ENCODE results near the gene ULK3. TPM values are rescaled to one million over a fixed set of nuclear protein-coding genes. Genes with fewer than 3 reads are reported as not detected.

The ULK3 gene
- total RNA-seq, 2 experiments from 2014 or later, result 56.6 to 66.4 TPM

DNA sequence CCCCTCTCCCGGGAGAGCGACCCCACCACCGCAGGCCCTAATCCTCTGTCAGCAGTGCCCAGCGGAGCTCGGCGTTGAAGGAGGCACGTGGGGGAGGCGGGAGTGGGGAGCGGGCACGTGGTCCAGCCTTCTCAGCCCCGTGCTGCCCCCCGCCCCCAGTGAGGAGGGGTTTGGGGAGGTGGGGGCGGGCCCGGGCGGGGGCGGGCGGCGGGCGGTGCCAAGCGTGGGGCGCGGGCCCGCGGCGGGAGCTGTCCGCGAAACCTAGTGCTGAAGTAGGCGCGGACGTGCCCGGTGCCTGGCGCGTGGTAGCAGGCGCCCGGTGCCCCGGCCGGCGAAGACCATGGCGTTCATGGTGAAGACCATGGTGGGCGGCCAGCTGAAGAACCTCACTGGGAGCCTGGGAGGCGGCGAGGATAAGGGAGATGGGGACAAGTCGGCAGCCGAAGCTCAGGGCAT, 16.6 kb downstream of the ULK3 start, which contains the start of gene CPLX3:
CPLX3 (plus strand) TSS at position 264 of the 456 bp plus-strand sequence; CDS start at position 341, 77 bp downstream.
- peaks cover 10% of the 10 kb centered on the region for H3K4me1 Mint-ChIP-seq
- no peak within 1 kb of the TSS for H3K27ac Mint-ChIP-seq
- no peak within 1 kb of the TSS for H3K4me3 Mint-ChIP-seq
- H3K27me3 Mint-ChIP-seq, result peaks cover 24% of the 10 kb centered on the region
- DNase-seq, result peak; percentile 64
- ChIA-PET CTCF (interaction anchor here (0.8 to 1.7 kb wide), 4 partner anchors 32 to 75 kb away, joined by 3 to 5 read pairs (median 4); partner anchors contain the start of gene CSK), POLR2A (no interaction called here)
- no peaks in the 10 kb centered on the region for H3K9me3 Mint-ChIP-seq
- no peaks in the 10 kb centered on the region for H3K36me3 Mint-ChIP-seq (ENCODE audit: low read depth)

DNA sequence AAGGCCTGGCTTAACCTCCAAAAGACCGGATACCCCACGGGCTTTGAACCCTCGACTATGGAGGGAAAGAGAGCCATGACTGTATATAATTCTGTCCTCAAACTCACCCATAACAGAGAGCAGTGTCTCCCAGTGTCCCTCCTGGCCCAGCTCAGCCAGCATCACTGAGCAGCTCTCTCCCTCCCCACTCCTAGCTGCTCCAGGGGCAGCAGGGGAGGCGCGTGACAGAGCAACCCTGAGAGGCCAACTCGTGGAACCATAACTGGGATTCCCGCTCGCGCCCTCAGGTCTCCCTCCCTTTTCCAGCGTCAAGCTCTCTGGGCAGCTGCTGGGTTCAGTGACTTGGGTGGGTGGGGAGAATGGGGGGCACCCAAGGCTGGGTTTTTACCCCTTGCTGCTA, 17.1 kb downstream of the ULK3 start:
- no peak for DNase-seq
- CTCF ChIA-PET, result interaction anchor here (0.6 to 1.7 kb wide), 7 partner anchors 11 to 76 kb away, joined by 3 to 5 read pairs (median 4); partner anchors contain the start of gene CSK
- Mint-ChIP-seq H3K27ac (no peak overlapping the region), H3K4me1 (peaks cover 10% of the 10 kb centered on the region), H3K4me3 (no peak overlapping the region), H3K36me3 (ENCODE audit: low read depth) (no peaks in the 10 kb centered on the region), H3K27me3 (peaks cover 24% of the 10 kb centered on the region), H3K9me3 (no peaks in the 10 kb centered on the region)
- POLR2A ChIA-PET, result no interaction called here

DNA sequence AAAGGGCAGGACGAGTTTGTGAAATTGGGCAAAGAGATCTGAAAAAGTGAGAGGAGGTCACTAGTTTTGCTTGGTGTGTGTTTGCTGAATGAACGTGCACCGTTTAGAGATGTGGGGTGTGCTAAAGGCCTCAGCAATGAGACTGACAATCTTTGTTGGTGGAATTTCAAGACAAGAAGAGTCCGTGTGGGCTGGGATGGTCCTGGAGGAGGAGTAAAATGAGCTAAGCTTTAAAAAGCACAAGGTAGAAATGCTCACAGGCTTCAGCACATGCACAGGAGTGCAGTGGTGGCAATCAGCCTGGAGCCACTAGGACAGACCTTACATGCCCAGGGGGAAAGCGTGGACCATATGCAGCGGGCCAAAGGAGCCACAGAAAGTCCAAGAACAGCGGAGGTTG, 18.0 kb downstream of the ULK3 start:
- no peaks in the 10 kb centered on the region for H3K9me3 Mint-ChIP-seq
- POLR2A ChIA-PET, result no interaction called here
- CTCF ChIA-PET, result interaction anchor here (1.0 to 1.5 kb wide), 3 partner anchors 10 to 54 kb away, joined by 4 to 5 read pairs (median 4); no protein-coding TSS in a partner anchor
- H3K27ac Mint-ChIP-seq, result no peak overlapping the region
- peaks cover 10% of the 10 kb centered on the region for H3K4me1 Mint-ChIP-seq
- H3K36me3 Mint-ChIP-seq (ENCODE audit: low read depth), result no peaks in the 10 kb centered on the region
- DNase-seq, result no peak
- H3K27me3 Mint-ChIP-seq, result peaks cover 24% of the 10 kb centered on the region
- no peak overlapping the region for H3K4me3 Mint-ChIP-seq

DNA sequence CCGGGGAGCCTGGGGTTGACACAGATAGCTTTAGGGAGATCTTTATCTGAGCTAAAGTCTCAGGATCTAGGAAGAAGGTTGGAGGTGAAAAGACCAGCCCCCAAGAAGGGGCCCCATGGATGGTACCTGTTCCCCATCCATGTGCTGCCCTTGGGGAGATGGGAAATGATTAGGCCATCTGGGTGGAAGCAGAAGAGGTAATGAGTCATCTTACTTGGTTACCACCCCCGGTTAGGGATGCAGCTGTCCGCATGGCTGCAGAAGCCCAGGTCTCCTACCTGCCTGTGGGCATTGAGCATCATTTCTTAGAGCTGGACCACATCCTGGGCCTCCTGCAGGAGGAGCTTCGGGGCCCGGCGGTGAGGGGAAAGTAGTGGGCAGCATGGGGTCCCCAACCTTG, 19.6 kb downstream of the ULK3 start:
- H3K4me1 Mint-ChIP-seq, result peaks cover 14% of the 10 kb centered on the region
- no peaks in the 10 kb centered on the region for H3K9me3 Mint-ChIP-seq
- ChIA-PET CTCF (interaction anchor here (1.6 to 1.8 kb wide), 2 partner anchors 17 to 36 kb away, joined by 3 to 4 read pairs; no protein-coding TSS in a partner anchor), POLR2A (no interaction called here)
- no peaks in the 10 kb centered on the region for H3K36me3 Mint-ChIP-seq (ENCODE audit: low read depth)
- H3K27ac Mint-ChIP-seq, result no peak overlapping the region
- H3K27me3 Mint-ChIP-seq, result peaks cover 21% of the 10 kb centered on the region
- H3K4me3 Mint-ChIP-seq, result no peak overlapping the region
- no peak for DNase-seq

DNA sequence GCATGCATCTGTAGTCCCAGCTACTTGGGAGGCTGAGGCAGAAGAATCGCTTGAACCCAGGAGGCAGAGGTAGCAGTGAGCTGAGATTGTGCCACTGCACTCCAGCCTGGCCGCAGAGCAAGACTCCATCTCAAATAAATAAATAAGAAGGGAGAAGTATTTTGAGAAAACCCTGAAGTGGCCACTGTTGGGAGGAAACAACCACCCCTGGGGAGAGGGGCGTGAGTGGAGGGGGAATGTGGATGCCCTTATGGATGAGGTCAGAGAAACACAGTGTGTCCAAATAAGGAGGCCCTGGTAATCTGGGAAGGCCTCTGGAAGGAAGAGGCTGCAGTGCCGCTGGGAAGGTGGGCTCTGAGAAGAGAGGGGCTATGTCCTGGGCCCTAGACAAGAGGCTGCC, 20.7 kb downstream of the ULK3 start:
- Mint-ChIP-seq H3K9me3 (no peaks in the 10 kb centered on the region), H3K27me3 (peaks cover 14% of the 10 kb centered on the region), H3K4me1 (peaks cover 14% of the 10 kb centered on the region), H3K4me3 (no peak overlapping the region), H3K27ac (no peak overlapping the region), H3K36me3 (ENCODE audit: low read depth) (no peaks in the 10 kb centered on the region)
- POLR2A ChIA-PET, result no interaction called here
- no peak for DNase-seq
- CTCF ChIA-PET, result interaction anchor here (1.3 to 1.8 kb wide), 3 partner anchors 11 to 35 kb away, joined by 3 to 4 read pairs (median 3); no protein-coding TSS in a partner anchor

DNA sequence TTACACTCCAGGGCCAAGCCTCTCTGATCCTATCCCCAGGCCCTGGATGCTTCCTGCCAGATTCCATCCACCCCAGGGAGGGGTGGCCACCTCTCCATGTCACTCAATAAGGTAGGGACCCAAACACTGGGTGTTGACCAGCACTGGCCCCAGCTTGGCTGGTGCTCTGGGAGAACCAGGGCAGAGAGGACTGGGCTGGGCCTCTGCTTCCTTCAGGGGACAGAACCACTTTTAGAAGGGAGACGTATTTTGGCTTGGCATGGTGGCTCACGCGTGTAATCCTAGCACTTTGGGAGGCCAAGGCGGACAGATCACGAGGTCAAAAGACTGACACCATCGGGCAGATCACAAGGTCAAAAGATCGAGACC, 21.2 kb downstream of the ULK3 start:
- CTCF ChIA-PET, result interaction anchor here (1.3 to 1.9 kb wide), 3 partner anchors 12 to 21 kb away, joined by 3 to 10 read pairs (median 4); partner anchors contain the start of gene ULK3
- H3K4me1 Mint-ChIP-seq, result peaks cover 11% of the 10 kb centered on the region
- no peak for DNase-seq
- H3K4me3 Mint-ChIP-seq, result no peak overlapping the region
- no peak overlapping the region for H3K27ac Mint-ChIP-seq
- H3K27me3 Mint-ChIP-seq, result peaks cover 10% of the 10 kb centered on the region
- H3K9me3 Mint-ChIP-seq, result no peaks in the 10 kb centered on the region
- no peaks in the 10 kb centered on the region for H3K36me3 Mint-ChIP-seq (ENCODE audit: low read depth)
- POLR2A ChIA-PET, result no interaction called here

DNA sequence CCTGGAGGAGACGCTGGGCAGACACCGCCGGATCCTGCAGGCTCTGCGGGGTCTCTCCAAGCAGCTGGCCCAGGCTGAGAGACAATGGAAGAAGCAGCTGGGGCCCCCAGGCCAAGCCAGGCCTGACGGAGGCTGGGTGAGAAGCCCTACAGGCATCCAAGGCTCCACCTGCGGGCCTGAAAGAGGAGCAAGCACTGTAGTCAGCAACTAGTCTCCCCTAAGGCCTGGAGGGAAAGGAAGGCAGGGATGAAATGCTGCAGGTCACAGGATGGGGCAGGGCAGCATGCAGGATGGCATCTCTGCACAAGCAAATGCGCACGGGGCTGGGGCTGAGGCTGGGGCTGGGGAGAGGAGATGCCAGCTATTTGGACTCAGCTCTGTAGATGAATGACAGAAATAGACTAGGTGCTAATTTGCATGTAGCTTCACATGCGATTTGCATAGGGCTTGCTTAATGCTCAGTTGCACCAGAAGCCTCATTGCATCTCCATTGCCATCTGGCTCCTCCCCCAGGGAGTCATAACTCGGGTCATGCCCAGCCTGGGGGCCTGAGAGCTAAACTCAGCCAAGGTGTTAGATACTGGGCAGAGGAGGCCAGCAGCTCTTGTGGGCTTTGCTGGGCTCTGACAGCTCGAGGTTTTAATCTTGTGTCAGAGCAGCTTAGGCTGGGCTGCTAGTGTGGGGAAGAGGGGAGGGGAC, 21.7 kb downstream of the ULK3 start:
- Mint-ChIP-seq H3K9me3 (no peaks in the 10 kb centered on the region), H3K4me1 (peaks cover 9% of the 10 kb centered on the region), H3K27me3 (peaks cover 10% of the 10 kb centered on the region), H3K27ac (no peak overlapping the region), H3K36me3 (ENCODE audit: low read depth) (no peaks in the 10 kb centered on the region), H3K4me3 (no peak overlapping the region)
- ChIA-PET POLR2A (no interaction called here), CTCF (interaction anchor here (1.3 to 1.9 kb wide), 3 partner anchors 12 to 24 kb away, joined by 3 to 10 read pairs (median 3); partner anchors contain the start of gene ULK3)
- no peak for DNase-seq

DNA sequence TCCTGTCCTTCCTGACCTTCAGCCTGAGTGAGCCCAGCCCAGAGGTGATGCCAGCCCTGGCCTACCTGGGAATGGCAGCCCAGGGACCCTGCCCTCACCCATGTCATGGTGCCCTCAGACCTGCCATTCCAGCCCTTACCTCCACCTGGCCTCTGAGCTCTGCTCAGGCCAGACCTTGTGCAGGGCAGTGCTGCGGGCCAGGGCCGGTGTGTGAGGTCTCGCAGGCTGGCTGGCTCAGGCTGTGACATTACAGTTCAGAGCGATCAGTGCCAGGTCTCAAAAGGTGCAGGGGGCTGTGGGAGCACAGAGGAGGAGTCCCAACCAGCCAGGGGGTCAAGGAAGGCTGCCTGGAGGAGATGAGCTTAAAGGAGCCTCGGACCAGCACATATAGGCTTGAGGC, 22.9 kb downstream of the ULK3 start:
- POLR2A ChIA-PET, result no interaction called here
- no peak overlapping the region for H3K27ac Mint-ChIP-seq

DNA sequence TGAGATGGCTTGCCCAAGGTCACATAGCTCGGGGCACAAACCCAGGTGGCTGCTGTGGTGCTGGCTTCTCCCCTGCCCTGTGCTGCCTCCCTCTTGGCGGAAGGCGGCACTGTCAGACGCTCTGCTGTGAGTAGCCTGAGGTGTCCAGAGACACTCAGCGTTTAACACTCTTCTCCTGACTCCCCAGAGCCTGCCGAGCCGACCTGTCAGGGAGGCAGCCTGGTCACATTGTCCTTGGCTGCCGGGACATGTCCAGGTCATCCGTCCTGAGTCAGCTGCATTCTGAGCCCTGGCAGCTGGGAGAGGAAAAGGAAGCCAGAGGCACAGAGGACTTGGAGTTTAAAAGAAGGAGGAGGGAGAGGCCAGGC, 25.6 kb downstream of the ULK3 start:
- H3K9me3 Mint-ChIP-seq, result no peaks in the 10 kb centered on the region
- ChIA-PET CTCF (interaction anchor here (0.7 to 3.9 kb wide), 6 partner anchors 11 to 231 kb away, joined by 3 to 16 read pairs (median 4); no protein-coding TSS in a partner anchor), POLR2A (no interaction called here)
- peaks cover 2% of the 10 kb centered on the region for H3K27me3 Mint-ChIP-seq
- H3K36me3 Mint-ChIP-seq (ENCODE audit: low read depth), result no peaks in the 10 kb centered on the region
- peaks cover 9% of the 10 kb centered on the region for H3K4me1 Mint-ChIP-seq
- no peak overlapping the region for H3K4me3 Mint-ChIP-seq
- DNase-seq, result no peak
- H3K27ac Mint-ChIP-seq, result peak overlapping the region; percentile 66

More for the DNA sequence above, 22.9 kb downstream of the ULK3 start:
- no peak for DNase-seq
- Mint-ChIP-seq H3K9me3 (no peaks in the 10 kb centered on the region), H3K36me3 (ENCODE audit: low read depth) (no peaks in the 10 kb centered on the region), H3K27me3 (peaks cover 6% of the 10 kb centered on the region), H3K4me3 (no peak overlapping the region), H3K4me1 (peaks cover 9% of the 10 kb centered on the region)
- CTCF ChIA-PET, result interaction anchor here (0.6 to 1.9 kb wide), 5 partner anchors 11 to 182 kb away, joined by 3 to 10 read pairs (median 3); partner anchors contain the start of genes COX5A and ULK3

DNA sequence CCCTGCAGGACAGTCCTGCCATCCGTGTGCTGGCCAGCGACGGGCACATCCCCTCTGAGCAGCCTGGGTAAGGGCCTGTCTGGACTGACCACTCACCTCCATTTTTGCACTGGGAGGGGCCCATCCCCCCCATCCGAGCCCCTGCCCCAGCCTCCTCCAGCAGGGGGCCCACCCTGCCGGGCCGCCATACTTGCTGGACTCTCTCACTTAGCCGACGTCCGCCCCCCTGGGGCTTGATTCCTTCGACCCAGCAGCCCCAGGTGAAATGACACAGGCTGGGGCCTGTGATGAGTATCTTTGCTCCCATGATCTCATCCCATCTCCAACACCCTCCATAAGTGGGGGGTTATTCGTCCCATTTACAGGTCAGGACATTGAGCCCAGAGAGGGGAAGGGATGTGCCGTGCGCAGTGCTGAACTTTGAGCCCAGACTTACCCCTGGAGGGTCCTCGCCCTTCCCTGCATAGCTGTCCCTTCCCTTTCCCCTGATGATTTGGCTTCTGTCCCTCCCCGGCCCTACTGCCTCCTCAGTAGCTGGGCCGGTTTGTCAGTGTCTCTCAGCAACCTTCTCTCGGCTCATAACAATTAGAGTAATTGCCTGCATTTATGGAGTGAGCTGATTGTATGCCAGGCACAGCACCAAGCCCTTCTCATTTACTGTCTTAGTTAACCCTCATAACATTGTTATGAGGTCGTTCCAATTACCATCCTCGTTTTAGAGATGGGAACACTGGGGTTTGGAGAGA, 26.2 kb downstream of the ULK3 start:
- ChIA-PET POLR2A (no interaction called here), CTCF (interaction anchor here (0.8 to 3.9 kb wide), 6 partner anchors 11 to 84 kb away, joined by 3 to 16 read pairs (median 4); no protein-coding TSS in a partner anchor)
- Mint-ChIP-seq H3K4me1 (peaks cover 9% of the 10 kb centered on the region), H3K27ac (no peak overlapping the region), H3K27me3 (peaks cover 2% of the 10 kb centered on the region), H3K36me3 (ENCODE audit: low read depth) (no peaks in the 10 kb centered on the region), H3K9me3 (no peaks in the 10 kb centered on the region), H3K4me3 (no peak overlapping the region)
- DNase-seq, result no peak

DNA sequence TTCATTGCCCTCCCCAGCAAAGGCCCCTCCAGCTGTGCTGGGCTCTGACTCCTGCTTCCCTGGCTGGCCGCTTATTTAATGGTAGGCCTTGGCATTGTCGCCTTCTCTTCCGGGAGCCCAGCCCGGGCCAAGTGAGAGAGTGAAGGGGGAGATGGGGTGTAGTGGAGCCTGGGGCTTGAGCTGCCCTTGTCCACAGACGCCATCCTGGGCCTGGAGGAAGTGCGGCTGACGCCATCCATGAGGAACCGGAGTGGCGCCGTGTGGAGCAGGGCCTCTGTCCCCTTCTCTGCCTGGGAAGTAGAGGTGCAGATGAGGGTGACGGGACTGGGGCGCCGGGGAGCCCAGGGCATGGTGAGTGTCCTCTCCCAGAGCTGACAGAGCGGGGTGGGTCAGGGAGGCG, 27.0 kb downstream of the ULK3 start:
- no peak for DNase-seq
- Mint-ChIP-seq H3K27me3 (peaks cover 2% of the 10 kb centered on the region), H3K36me3 (ENCODE audit: low read depth) (no peaks in the 10 kb centered on the region), H3K4me3 (no peak overlapping the region), H3K4me1 (peaks cover 9% of the 10 kb centered on the region), H3K27ac (no peak overlapping the region), H3K9me3 (no peaks in the 10 kb centered on the region)
- POLR2A ChIA-PET, result no interaction called here
- CTCF ChIA-PET, result interaction anchor here (1.1 to 3.9 kb wide), 6 partner anchors 9 to 85 kb away, joined by 3 to 16 read pairs (median 4); no protein-coding TSS in a partner anchor

DNA sequence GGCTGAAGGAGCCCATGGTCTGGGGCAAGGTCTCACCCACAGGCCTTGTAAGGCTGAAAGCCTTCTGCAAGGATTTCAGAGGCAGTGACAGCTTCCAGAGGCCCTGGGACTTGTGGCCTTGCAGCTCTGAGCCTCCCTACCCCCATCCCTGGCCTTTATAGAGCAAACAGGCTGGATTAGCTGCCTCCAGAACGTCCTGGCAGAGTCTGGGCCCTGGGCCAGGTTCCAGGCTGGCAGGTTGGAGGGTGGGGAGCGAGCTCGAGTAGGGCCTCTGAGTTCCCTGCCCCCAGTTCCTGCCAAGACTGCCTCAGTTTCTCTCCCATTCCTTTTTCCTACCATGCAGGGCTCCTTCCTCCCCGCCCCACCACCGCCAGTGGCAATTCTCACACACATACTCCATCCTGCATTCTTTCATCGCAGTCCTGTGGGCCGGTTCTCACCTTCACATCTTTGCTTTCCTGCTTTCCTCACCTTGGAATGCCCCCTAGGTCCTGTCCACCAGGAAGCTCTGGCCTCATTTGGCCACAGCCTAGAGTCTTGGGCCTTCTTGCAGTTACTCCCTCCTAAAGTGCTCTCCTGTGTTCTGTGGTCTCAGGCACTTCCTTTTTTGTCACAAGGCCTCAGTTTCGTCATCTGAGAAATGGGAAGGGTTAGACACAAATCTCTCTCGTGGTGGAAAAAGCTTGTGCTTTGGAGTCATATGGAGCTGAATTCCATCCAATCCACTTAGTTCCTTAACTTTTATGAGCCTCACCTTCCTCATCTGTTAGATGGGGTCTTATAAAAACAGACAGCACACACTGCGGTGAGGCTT, 27.6 kb downstream of the ULK3 start:
- CTCF ChIA-PET, result interaction anchor here (1.1 to 3.9 kb wide), 5 partner anchors 10 to 86 kb away, joined by 3 to 16 read pairs (median 4); no protein-coding TSS in a partner anchor
- H3K9me3 Mint-ChIP-seq, result no peaks in the 10 kb centered on the region
- H3K27me3 Mint-ChIP-seq, result peaks cover 2% of the 10 kb centered on the region
- no peak for DNase-seq
- no peaks in the 10 kb centered on the region for H3K36me3 Mint-ChIP-seq (ENCODE audit: low read depth)
- no peak overlapping the region for H3K27ac Mint-ChIP-seq
- H3K4me1 Mint-ChIP-seq, result peaks cover 9% of the 10 kb centered on the region
- POLR2A ChIA-PET, result no interaction called here
- H3K4me3 Mint-ChIP-seq, result no peak overlapping the region
